GM19240 (cell line): ENCODE results near the gene TDRKH.
"Not testable (repeated sequence)": the region's sequence is repeated elsewhere in the genome, so short reads cannot be mapped to it uniquely, and the experiment has no call there.

Experiments
- DNase-seq: peaks from one replicate; pipeline ENCODE4 v3.0.0; 2011; ENCODE audit warnings: low spot score; ENCODE audit not compliant: insufficient read length

The TDRKH gene

DNA sequence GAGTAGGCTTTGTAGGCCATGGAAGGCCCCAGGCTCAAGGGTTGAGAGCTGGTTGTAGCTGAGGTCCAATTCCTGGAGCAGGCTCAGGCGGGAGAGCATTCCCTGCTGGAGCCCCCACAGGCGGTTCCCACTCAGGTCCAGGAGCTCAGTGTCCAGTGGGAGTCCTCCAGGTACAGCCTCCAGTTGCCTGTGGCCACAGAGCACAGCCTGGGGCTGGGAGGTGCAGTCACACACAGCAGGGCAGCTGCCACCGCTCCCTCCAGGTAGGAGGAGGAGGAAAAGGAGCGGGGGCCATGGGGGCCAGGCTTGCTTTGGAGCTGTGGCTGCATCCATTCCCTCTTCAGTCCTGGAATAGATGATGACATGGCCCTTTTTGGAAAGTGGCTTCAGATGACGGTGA is 12.1 kb upstream of the TDRKH start:
- no peak for DNase-seq

DNA sequence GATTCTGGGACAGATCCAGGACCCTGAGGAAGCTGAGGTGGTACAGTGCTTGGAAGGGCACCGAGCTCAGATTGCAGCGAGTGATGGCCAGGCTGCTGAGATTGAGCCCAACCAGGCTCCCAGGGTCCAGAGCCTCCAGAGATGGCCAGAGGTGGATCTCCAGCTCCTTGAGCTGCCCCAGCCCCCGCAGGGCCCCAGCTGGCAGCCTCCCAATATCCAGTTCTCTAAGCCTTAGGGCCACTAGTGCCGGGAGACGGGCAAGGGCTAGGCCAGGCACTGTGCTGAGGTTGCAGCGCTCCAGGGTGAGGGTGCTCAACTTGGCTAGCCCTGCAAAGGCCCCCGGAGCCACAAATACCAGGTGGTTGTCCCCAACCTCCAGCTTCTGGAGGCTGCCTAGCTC is 11.5 kb upstream of the TDRKH start:
- no peak for DNase-seq

DNA sequence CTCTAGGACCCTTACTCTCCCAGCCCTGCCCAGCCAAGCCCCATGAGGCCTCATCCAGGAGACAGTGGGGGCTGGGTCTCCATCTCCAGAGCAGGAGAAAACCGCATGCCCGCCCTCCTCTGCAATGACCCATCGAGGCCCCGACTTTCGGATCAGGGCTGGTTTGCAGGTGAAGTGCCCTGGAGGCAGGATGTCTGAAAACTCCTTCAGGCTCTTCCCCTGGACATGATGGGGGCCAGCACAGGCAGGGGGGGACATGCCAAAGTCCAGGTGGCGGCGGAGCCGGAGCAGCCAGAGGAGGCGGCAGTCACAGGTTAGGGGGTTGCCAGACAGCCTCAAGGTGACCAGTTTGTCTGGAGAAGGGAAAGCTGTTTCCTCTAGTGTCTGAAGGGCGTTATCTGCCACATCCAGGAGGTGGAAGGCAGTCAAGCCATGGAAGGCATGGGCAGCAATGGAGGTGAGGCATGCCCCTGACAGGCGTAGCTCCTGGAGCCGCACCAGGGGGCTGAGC is 11.1 kb upstream of the TDRKH start:
- no peak for DNase-seq

DNA sequence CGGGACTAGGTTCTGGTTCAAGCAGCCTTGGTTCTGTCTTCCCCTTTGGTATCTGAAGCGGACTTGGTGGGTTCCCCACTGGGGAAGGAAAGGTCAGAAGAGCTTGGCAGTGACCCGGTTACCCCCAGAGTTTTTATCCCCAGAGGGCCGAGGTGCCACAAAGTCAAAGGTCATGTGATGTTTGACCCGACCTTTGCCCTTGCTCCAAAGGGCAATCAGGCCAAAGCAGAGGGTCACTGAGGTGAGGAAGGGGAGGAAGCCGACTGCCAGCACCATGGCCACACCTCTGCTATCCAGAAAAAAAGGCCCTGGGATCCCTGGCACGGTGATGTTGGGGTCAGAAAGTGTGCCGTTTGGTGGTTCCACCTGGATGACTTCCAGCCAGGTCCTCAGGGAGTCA is 10.5 kb upstream of the TDRKH start:
- DNase-seq, result no peak

DNA sequence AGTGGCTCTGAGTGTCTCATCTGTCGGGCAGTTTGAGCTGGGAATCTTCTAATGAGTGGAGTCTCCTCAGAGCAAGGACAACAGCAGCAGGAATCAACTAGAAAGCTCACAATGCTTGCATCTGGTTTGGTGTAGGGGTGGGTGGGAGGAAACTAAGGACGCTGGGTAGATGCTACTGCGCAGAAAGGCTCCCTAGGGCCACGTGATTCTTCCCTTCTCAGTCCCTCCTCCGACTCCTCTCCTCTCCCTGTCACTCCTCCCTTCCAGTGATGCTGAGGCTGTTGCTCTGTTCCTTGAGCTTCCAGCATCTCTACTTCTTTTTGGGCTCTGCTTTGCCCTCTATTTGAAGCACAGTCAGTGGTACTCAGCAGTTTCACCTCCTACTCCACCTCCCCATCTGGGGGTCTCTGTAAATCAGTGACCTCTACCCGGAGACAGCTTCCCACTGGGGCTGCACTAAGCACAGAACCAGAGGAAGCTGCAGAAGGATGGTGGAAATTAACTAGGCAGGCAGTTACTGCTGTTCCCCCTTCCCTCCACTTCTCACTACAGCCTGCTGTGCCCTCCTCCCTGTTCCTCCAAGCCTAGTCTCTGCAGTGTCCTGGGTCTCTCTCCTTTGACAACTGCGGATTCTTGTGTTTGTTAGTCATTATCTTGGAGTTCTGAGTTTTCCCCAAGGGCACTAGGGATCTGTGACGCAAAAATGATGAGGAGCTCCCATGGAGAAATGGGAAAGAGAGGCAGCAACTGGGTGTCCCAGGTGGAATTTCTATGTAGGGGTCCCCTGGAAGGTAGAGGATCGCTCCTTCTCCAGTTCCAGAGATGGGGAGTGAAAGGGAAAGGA is 9.1 kb upstream of the TDRKH start:
- no peak for DNase-seq

- no peak for DNase-seq
Measured at GRCh38 chr1:151798571-151798970, 8.3 kb upstream of the TDRKH start.

DNA sequence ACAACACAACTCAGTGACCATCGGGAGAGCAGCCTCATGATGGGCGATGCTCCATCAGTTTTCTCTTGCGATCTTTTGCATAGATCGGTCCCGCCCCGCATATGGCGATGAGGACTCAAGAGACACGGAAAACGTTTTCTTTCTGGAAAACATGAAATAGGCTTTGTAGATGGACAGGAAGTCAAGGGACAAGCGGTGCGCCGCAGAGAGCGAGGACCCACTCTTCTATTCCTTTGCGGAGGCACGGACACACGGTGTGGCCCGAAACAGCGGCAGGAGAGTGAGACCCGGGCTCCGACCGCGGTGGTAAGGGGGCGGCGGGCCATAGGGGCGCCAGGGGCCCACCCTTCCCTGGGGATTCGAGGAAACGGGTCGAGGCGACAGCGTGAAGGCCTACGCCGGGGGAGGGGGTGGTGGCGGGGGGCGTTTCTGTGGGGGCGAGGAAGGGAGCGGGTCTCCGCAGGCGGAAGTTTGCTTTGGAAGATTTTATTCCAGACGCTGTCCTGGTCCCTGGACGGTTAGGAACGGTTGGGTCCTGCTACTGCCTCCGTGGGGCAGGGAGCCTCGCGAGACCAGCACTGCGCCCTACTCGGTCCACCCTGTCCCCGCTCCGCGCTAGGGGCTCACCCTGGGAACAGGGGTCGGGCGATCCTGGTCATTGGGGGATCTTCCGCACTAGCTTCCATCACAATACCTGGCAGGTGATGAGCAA is 796 bp upstream of the TDRKH start:
- DNase-seq, result no peak

GRCh38 chr1:151787689-151788088 is 2.6 kb downstream of the TDRKH start:
- DNase-seq, result no peak

- DNase-seq, result no peak
Measured at GRCh38 chr1:151783796-151784195, 6.5 kb downstream of the TDRKH start.

GRCh38 chr1:151782741-151783140 is 7.6 kb downstream of the TDRKH start:
- no peak for DNase-seq

- DNase-seq, result not testable (repeated sequence)
Measured at GRCh38 chr1:151782026-151782425, 8.3 kb downstream of the TDRKH start.

GRCh38 chr1:151780736-151781135 is 9.6 kb downstream of the TDRKH start:
- not testable (repeated sequence) for DNase-seq

DNA sequence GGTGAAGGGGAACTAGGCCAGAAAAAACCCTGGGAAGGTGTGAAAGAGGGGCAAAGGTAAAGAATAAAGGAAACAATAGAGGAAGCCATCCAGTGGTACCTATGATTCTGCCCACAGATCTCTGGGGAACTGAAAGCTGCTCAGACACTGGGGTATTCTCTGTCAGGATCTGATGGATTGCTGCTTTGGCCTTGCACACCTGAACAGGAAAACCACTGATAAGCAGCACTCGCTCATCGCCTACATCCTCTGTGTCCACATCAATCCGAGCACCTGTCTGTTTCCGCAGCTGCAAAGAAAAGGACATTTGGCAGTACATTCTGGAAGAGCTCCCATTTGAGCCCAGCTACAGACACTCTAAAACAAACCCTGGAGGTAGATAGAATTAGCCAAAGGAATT is 10.4 kb downstream of the TDRKH start:
- DNase-seq, result no peak

DNA sequence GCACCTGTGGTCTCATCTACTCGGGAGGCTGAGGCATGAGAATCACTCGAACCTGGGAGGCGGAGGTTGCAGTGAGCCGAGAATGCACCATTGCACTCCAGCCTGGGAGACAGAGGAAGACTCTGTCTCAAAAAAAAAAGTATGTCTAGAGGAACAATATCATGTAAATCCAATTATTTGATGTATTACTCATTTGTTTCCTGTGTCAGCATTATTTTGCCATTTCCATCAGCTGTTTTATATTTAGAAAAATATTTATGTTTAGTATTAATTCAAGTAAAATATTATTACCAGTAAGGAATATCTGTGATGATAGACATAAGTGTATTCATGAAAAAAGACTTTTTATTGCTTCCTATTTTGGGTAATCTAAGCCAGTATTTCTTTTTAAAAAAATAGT is 13.0 kb downstream of the TDRKH start:
- DNase-seq, result no peak

GRCh38 chr1:151776665-151777062 is 13.6 kb downstream of the TDRKH start:
- no peak for DNase-seq

- no peak for DNase-seq
Measured at GRCh38 chr1:151775894-151776664, 14.2 kb downstream of the TDRKH start.

- DNase-seq, result no peak
Measured at GRCh38 chr1:151774256-151774922, 15.9 kb downstream of the TDRKH start.

- DNase-seq, result no peak
Measured at GRCh38 chr1:151773702-151774101, 16.6 kb downstream of the TDRKH start.

DNA sequence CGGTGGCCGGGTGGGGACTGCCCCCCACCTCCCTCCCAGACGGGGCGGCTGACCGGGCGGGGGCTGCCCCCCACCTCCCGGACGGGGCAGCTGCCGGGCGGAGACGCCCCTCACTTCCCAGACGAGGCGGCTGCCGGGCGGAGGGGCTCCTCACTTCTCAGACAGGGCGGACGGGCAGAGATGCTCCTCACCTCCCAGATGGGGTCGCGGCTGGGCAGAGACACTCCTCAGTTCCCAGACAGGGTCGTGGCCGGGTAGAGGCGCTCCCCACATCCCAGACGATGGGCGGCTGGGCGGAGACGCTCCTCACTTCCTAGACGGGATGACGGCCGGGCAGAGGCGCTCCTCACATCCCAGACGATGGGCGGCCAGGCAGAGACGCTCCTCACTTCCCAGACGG is 21.0 kb downstream of the TDRKH start:
- not testable (repeated sequence) for DNase-seq

- DNase-seq, result not testable (repeated sequence)
Measured at GRCh38 chr1:151768351-151769066, 21.8 kb downstream of the TDRKH start.

DNA sequence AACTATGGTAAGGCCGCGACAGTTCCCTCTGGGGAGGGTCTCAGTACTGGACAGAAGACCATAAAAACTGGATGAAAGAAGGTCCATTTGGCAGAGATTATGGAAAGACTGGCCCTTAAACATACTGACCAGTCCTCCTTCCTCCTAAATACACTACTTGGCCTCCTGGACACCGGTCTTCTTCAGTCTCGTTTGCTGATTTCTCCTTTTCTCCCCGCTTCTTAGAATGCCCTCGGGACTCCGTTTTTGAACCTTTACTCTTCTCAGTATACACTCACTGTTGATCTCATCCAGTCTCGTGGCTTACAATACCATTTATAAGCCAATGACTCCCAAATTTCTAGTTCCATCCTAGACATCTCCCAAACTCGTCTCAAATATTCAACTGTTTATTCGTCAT is 26.3 kb downstream of the TDRKH start:
- no peak for DNase-seq
